Measurements from ENCODE around the gene E2F4. TPM values are rescaled to one million over a fixed set of nuclear protein-coding genes. Genes with fewer than 3 reads are reported as not detected.
A peak's percentile ranks its signal among the peaks of the same experiment; 100 is the strongest.

E2F4 gene
- total and polyA plus RNA-seq, 7 donors, result 40.0 to 85.9 (median 69.8) TPM

DNA sequence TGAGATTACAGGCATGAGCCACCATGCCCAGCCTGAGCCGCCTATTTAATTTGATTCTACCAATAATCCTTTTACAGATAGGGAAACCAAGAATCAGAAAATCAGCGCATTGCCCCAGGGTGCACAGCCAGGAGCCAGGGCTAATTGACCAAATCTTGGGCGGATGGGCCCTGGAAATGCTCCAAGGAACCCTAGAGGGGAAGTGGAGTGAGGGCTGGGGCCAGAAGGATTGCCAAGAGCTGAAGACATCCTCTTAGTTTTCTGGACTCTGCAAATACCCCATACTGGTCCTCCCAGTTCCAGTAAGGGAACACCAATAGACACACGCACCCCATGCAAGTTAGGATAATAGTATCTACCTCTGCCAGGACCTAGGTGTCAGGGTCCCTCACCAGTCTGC lies 51.5 kb downstream of the E2F4 start:
- Histone ChIP-seq H3K9me3 (no peaks in the 10 kb centered on the region), H3K27me3 (peaks cover 0 to 3% (median 2%) of the 10 kb centered on the region in 3 donors), H3K36me3 (peaks cover 0 to 11% (median 2%) of the 10 kb centered on the region in 4 donors), H3K4me1 (peaks cover 0 to 70% (median 50%) of the 10 kb centered on the region in 4 donors), H3K4me3 (no peak overlapping the region), H3K27ac (peak overlapping the region; percentile 80 to 89 (median 83))
- WGBS, 2 donors, result 84 to 85% methylated on average over 4 of the region's 4 CpGs
- DNase-seq, result no peak
- TF ChIP-seq POLR2AphosphoS5 (IDR thresholded peaks at IDR 0.05) (no peak), EP300 (IDR thresholded peaks at IDR 0.05) (no peak), POLR2A (IDR thresholded peaks at IDR 0.05) (no peak), CTCF (IDR thresholded peaks at IDR 0.05) (no peak)
- intact Hi-C loops (cut with DNase I), result no loop called here

GRCh38 chr16:67244387-67245185 lies 52.6 kb downstream of the E2F4 start:
- H3K9me3 ChIP-seq, result no peaks in the 10 kb centered on the region
- intact Hi-C loops (cut with DNase I), result loop anchor here (1.0 to 5.0 kb wide), 2 partner anchors 61 to 153 kb away; partner anchors contain the start of gene MATCAP1
- H3K36me3 ChIP-seq, result no peaks in the 10 kb centered on the region
- H3K27me3 ChIP-seq, result peaks cover 7 to 14% (median 7%) of the 10 kb centered on the region in 3 donors
- DNase-seq, result peak; percentile 83
- TF ChIP-seq POLR2A (IDR thresholded peaks at IDR 0.05), result no peak
- peak in 1 of 4 donors; percentile 14 for TF ChIP-seq POLR2AphosphoS5 (IDR thresholded peaks at IDR 0.05)
- H3K4me3 ChIP-seq, result no peak overlapping the region
- WGBS, 2 donors, result 19 to 39% methylated on average over 5 of the region's 5 CpGs
- peaks cover 0 to 78% (median 60%) of the 10 kb centered on the region in 4 donors for H3K4me1 ChIP-seq
- peak overlapping the region; percentile 80 to 89 (median 83) for H3K27ac ChIP-seq

GRCh38 chr16:67245186-67245585 lies 53.2 kb downstream of the E2F4 start:
- peak overlapping the region; percentile 80 to 89 (median 83) for H3K27ac ChIP-seq
- peaks cover 0 to 77% (median 60%) of the 10 kb centered on the region in 4 donors for H3K4me1 ChIP-seq
- peaks cover 7 to 20% (median 13%) of the 10 kb centered on the region in 3 donors for H3K27me3 ChIP-seq
- no peaks in the 10 kb centered on the region for H3K36me3 ChIP-seq
- H3K9me3 ChIP-seq, result no peaks in the 10 kb centered on the region
- TF ChIP-seq POLR2AphosphoS5 (IDR thresholded peaks at IDR 0.05), result no peak
- TF ChIP-seq CTCF (IDR thresholded peaks at IDR 0.05), result no peak
- TF ChIP-seq EP300 (IDR thresholded peaks at IDR 0.05), result no peak
- TF ChIP-seq POLR2A (IDR thresholded peaks at IDR 0.05), result no peak
- H3K4me3 ChIP-seq, result peak overlapping the region in 1 of 4 donors; percentile 62
- intact Hi-C loops (cut with DNase I), result loop anchor here (1.0 to 5.0 kb wide), 2 partner anchors 62 to 152 kb away; partner anchors contain the start of gene MATCAP1
- 53 to 54% methylated on average over 4 of the region's 4 CpGs for WGBS, 2 donors
- DNase-seq, result peak; percentile 56

- Histone ChIP-seq H3K36me3 (no peaks in the 10 kb centered on the region), H3K27ac (peak overlapping the region; percentile 80 to 89 (median 83)), H3K4me3 (peak overlapping the region; percentile 44 to 87 (median 72)), H3K9me3 (no peaks in the 10 kb centered on the region), H3K27me3 (peaks cover 7 to 25% (median 13%) of the 10 kb centered on the region in 3 donors), H3K4me1 (peaks cover 0 to 72% (median 56%) of the 10 kb centered on the region in 4 donors)
- WGBS, 2 donors, result 5 to 28% methylated on average over 8 of the region's 8 CpGs
- no peak for DNase-seq
- intact Hi-C loops (cut with DNase I), result loop anchor here (1.0 to 5.0 kb wide), 2 partner anchors 62 to 152 kb away; partner anchors contain the start of gene MATCAP1
- TF ChIP-seq CTCF (IDR thresholded peaks at IDR 0.05) (no peak), POLR2AphosphoS5 (IDR thresholded peaks at IDR 0.05) (no peak), POLR2A (IDR thresholded peaks at IDR 0.05) (no peak)
Measured at GRCh38 chr16:67245674-67246080, 53.7 kb downstream of the E2F4 start.
